Suppressor macrophage treated with lipopolysaccharide for 4 hours (primary cell): Measurements from ENCODE around the gene TBRG1.
A peak's percentile ranks its signal among the peaks of the same experiment; 100 is the strongest.

ENCODE experiments used
- DNase-seq: peaks from one replicate; pipeline ENCODE4 v3.0.0-alpha.2; 2020

TBRG1 gene

DNA sequence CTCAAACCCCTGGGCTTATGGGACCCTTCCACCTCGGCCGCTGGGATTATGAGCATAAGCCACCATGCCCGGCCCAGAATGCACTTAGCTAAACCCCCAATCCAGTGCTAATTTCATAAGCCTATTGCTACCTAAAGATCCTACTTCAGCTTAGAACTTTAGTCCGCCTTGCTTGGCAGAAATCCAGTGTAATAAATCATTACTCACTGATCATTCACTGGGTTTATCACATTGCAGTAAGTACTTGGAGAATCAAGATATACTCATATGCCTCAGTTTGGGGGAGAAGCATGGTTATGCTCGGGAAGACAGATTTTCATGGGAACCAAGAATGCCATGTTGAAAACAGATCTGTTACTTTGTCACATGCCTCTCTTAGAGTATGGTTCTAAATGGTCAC is 3.8 kb upstream of the TBRG1 start:
- no peak for DNase-seq

DNA sequence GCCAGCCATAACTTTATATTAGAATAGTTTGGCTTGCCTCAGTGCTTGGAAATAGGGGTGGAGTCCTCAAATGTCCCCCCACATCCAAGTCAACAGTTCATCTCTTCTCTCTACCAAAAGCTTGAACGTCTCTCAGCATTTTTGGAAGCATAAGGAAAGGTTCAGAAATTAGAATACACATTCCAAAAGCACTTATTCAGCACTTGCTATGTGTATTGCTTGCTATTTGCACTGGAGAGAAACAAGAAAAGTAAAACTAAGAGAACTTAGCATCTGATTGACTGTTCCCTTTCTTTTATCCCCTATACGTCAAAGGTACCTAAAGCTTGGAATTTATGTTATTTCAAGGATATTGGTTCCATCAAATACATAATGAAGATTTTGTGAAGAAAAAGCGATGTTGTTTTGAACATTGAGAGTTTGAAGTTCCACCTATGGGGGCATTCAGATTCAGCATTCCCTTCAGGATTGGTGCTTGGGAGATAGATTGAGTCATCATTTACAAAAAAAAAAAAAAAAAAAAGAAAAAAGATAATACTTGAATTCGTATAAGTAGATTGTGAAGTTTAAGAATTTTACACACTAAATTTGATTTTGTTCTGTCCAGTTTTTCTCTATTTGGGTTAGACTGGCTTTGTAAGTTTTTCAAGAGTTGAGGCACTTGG is 1.3 kb downstream of the TBRG1 start:
- no peak for DNase-seq

DNA sequence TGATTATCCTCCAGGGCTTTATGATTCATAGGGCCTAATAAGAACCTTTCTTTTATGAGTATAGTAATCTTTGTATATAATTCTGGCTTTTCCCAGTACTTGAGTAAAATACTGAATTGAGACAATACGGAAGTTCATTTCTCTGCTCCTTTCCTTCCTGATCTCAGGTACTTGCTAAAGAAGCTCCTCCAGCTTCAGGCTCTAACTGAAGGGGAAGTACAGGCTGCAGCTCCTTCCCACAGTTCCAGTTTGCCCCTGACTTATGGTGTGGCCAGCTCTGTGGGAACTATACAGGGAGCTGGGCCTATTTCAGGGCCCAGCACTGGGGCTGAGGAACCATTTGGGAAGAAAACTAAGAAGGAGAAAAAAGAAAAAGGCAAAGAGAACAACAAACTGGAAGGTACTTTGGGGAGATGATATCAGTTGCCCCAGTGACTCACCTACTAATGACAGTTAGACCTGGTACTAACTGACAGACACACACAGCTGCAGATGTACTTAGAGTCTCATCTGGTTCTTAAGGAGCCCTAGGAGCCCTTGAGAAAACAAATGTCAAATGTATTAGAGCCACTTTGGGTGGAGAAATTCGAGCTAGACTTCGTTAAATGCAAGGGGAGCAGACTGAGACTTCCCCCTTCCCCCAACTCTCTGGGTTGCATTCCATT is 3.0 kb downstream of the TBRG1 start:
- DNase-seq: no peak

DNA sequence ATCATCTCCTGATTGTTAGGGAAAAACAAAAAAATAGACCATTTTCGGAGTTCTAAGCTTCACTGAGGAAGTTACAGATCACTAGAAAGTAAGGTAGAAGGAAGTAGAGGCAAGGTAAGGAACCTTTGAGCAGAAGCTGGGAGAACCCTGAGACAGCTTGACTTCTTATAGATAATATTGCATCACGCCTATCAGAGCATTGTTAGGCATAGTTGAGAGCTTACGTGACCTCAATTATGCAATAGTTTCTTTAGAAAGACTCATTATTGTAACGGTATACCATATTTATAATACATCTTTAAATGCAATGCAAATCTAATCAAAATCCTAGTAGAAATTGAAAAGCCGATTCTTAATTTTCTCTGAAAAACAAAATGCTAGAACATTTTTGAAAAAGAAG is 4.9 kb downstream of the TBRG1 start:
- DNase-seq: no peak

DNA sequence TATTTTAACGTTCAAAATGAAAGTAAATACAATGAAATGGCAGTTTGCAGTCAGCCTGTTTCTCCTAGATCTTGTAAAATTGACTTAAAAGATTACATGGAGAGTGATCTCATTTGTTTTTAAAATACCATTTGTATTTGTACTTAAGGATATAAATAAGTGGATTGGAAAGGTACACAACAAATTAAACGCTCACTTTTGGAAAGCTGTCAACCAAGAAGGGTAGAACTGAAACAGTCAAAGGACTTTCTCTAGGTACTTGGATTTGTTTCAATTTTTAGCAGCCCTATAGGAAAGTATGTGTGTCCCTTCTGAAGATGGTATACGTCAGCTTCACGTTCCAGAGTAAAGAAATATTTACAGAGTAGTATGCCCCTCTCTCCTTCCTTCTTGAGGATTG is 7.3 kb downstream of the TBRG1 start:
- DNase-seq: no peak

DNA sequence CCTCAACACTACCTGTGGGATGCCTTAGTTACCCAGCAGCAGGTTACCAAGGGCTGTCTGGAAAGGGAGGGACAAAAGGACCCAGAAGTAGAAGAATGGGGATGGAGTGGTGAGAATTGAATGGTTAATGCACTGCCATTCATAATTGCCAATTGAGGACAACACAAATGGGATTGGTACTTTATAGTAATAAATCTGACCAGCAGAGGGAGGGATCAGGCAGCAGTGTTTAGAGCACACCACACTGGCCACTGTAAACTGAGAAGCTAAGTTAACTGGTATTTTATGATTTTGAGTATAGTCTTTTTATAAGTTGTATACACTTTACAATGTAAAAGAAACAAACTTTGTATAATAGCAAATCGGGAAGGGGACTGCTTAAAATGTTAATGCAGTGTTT is 10.7 kb downstream of the TBRG1 start:
- DNase-seq: peak; percentile 4

DNA sequence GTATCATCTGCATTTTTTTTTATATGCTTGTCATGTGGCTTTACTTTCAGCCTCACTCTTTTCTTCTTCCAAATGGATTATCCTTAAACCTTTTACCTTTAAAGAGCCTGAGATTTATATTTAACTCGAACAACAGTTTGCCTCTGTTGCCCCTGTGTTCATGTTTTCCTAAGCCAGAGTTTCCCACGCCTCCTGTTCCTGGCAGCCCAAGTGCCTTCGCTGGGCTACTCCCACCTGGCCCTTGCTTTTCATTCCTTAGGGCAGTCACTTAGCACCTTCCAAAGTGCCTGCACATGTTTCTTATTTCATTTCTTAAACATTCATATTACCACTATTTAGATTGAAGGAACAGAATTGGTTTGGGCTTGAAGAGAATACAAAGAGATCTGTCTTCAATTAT is 13.3 kb downstream of the TBRG1 start:
- DNase-seq: no peak

DNA sequence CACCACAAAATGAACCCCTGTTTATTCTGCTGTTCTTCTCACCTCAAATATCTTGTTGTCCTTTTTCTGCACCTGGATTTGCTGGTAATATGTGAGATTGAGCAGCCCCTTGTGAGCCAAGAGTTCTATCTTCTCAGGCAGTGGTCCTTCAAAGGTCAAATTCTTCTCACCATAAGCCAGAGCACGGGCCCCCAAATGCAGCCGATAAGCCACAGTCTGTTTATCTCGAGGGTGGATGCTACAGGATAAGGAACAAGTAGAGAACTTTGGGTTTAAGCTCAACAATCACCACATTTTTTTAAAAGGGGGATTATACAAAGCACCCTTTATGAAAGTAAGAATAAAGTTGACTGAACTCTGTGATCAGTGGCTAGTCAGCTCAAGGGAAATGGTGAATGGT is 15.8 kb downstream of the TBRG1 start:
- no peak for DNase-seq

DNA sequence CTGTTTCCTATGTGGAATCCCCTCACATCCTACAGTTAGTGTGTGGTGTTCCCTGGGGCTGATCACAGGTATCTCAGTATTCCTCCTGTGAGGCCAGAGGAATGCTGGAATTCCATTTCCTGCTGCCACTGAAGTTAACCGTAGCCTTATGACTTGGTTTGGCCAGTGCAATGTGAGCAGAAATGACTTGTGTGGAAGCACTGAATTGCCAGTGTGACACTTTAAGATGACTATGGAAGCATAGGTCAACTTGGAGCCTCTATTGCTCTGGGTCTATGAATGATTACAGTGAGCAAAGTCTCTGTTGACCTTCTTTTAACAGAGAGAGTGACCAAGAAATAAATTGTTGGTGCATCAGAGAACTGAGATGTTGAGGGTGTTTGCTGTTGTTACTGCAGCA is 16.5 kb downstream of the TBRG1 start:
- no peak for DNase-seq

DNA sequence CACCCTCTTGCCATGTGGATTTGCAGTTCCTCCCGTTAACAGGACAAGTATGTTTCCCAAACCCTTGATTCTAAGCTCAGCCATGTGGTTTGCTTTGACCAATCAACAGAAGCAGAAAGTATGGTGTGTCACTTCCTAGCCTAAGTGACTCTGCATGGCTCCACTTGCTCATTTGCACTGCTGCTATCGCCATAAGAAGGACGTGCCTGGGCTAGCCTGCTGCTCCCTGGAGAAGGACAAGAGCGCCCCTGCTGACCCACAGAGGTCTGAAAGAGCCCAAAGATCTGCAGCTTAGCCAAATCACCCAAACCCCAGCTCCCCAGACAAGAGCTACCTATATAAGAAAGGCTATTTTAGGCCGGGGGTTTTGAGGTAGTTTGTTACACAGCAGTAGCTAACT is 18.0 kb downstream of the TBRG1 start:
- no peak for DNase-seq

DNA sequence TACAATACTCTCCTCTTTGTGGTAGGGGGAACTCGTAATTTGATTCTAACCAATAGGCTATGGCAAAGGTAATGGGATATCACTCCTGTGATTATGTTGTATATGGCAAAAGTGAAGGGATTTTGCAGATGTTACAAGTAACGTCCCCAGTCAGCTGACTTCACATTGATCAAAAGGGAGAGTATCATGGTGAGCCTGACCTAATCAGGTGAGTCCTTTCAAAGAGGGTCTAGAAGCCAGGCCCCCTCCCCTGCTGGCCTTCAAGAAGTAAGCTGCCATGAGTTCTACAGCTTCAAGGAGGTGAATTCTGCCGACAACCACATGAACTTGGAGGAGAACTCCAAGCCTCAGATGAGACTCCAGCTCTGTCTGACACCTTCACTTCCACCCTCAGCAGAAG is 20.0 kb downstream of the TBRG1 start:
- no peak for DNase-seq

DNA sequence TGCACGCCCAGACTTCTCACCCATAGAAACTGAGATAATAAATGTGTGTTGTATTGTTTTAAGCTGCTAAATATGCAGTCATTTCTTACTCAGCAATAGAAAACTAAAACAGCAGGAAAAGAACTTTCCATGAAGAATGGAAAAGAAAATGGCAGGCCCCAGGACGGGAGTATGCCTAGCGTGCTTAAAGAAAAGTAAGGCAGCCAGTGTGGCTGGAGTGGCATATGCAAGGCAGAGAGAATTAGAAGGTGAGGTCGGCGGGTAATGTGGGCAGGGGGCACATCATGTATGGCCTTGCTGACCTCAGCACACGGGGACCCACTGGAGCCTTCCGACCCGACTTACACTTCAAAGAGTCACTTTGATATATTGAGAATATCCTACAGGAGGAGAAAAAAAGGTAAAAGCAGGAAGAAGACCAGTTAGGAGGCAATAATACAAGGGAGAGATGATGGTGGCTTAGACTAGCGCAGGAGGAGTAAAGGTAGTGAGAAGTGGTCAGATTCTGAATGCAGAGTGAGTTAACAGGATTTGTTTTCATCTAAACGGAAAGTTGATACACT is 20.5 kb downstream of the TBRG1 start:
- DNase-seq: no peak

DNA sequence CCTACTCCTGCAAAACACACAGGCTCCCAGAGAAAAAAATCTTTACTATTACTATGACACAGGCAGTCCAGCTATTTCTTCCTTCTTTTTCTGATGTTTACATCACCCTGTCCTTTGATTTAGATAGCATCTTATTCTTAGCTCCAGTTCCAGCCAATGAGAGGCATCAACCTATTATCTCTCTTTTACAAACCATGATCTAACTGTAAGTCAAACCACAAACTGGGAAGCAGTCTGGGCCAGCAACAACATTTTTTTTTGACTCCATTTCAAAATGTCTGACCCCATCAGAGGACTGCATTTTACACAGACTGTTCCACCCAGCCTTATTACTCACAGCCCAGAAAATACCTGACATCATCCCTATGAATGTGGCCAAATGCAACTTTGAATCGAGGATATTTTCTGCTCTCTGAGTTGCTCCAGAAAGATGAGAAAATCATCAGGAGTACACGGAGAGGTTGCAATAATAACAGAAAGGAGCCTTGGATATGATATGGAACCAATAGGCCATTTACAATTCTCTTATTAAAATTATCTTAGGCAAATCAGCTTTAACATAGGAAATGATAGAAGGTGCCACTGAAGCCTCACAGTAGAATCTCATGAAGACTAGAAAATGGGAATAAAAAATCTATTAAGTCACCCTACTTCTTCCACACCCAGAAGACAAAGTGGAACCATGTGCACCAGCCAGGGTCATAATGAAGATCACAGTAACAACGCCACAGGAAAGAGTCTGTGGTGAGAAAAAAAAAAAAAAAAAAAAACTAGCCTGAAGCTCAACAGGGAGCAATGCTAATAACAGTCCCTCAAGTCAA is 21.2 kb downstream of the TBRG1 start:
- DNase-seq: peak; percentile 31

DNA sequence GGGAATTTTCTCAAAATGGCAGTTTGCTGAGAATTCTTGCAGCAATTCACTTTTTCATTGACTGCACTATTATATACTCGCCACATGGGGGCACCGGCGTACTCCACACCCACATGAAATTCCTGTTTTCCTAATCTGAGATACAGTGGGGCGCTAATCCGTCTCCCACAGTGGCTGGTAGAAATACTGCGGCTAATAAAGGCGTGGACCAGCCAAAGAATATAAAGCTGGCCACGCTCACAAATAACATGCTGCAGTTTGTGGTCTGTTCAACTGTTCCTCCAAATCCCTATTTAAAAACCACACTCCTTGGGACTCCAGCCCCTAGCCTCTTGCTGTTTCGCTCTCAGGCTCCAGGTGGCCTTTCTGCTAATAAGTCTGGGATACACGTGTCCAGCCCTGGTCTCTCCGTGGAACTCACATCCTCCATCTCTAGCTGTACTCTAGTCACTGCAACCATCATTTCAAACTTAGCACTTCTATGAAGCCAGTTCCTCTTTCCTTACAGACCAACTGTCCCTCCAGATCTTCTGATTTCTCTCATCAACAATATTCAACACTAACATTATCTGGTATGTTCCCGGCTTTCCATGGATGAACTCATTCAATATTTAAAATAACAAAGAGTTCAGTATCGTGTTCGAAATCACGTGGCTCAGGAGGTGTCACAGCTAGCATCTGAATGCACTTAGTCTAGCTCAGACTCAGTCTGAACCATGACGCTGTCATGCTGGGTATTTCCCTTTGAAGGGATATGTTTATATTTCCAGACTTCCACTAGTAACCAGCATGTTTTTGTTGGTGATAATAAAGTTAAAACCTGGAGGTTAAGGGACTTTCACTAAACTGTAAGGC is 22.0 kb downstream of the TBRG1 start:
- DNase-seq: peak; percentile 51

DNA sequence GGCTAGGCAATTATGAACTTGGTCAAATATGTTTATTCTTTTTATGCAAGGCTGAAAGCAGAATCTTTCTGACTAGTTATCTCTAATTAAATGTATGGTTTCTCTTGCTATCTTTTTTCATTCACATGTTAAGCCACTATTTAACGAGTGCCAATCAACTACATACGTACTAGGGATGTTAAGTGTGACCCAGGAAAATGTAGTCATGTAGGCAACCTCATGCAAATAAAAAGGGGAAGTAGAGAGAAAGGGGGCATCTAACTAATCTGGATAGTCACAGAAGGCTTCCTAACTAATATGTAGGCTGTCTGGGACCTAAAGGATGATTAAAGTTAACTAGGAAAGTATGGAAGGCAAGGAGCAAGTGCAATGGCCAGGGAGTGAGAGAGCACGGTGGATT is 23.5 kb downstream of the TBRG1 start:
- no peak for DNase-seq

DNA sequence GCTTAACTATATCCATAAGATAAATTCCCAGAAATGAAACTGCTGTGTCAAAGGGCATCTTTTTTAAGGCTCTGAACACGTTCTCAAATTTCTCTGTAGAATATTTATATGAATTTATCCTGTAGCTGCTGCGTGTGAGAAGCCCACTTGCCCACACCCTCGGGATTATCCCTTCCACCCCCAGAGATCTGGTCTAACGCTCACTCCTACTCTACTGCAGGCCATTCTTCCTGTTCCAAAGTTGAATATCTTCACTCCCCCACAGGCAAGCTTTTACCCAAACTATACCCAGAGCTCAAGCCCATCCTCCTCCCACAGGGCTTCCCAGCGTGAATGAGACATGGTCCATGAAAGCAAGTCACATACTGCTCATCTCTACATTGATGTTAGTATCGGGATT is 25.9 kb downstream of the TBRG1 start:
- DNase-seq: no peak

DNA sequence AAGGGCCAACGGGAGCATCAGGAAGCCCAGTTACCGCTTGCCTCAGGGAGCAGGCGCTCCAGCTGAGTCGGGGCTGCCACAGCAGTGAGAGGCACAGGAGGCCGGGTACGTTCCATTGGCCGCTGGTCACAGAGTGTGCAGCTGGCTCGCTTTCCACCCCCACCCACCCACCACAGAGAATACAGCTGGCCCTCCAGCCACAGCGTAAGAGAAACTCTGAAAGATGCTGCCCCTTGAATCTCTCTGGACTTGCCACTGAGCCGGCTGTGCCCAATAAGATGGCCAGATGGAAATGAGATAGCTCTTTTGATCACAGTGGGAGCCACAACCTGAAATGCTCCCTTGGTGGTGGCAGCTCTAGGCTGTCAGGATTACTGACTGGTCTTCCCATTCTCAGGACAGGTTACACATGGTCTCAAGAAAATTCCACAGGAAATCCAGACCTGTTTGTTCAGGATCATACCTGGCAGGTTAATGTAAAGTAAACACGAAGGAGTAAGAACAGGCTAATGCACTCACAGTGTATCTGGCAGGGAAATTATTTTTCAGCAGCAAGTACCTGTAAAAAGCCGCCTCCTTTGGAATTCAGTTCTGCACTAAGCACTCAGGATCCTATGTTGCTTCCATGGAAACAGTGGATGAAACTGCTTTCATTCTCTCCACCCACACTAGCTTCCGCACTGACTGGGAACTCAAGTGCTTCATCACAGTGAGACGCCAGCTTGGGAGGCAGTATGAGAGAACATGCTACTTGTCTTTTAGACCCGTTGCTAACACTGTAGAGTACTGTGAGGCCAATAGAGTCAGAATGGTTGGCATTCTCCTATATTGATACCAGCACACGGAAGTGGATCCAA is 34.3 kb downstream of the TBRG1 start:
- DNase-seq: no peak

DNA sequence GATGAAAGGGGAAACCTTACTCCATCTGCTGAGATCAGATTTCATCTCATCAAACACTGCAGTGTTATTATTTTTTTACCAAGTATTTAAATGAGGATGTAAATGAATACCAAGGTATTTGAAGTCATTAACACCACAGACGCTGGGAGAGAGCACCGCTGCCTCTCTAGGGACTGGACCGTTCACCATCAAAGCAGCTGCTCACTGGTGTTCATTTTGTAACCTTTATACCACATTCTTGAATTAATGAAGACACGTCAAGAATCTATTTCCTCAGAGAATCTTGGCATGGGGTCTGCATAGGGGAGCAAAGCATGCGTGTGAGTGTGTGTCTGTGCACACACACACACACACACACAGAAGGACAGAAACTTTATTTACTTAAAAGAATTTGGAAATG is 35.2 kb downstream of the TBRG1 start:
- DNase-seq: no peak

DNA sequence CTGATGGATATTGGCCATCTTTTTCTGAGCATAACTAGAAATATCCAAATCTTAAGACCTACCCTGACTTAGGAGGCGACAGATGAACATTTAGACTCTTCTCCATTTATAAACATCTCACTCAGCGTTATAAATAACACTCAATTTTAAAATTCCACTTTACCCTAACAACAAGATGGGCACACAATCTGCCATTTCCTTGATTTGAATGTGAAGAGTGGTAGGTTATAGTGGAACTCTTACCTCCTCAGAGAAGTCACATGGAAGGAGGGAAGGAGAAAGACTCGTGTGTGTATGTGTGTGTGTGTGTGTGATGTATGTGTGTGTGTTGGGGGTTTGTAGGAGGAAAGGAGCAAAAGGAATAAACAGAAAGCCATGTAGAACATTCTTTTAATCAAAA is 35.8 kb downstream of the TBRG1 start:
- DNase-seq: no peak

DNA sequence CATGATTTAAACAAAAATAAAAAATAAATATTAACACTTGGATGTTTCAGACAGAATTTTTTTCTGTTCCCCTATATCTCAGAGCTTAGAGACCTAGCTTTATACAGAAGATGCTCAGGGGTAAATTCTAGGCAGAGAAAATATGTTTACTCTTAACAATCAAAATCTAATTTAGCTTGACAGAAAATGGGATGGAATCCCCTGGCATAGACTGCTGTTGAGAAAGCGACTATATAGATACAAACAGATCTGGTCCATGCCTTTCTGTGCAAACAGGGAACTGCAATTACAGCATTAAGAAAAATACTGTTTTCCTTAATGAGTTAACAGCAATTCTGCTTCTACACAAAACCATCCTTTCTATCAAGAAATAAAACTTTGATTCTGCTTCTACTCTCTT is 36.3 kb downstream of the TBRG1 start:
- no peak for DNase-seq

DNA sequence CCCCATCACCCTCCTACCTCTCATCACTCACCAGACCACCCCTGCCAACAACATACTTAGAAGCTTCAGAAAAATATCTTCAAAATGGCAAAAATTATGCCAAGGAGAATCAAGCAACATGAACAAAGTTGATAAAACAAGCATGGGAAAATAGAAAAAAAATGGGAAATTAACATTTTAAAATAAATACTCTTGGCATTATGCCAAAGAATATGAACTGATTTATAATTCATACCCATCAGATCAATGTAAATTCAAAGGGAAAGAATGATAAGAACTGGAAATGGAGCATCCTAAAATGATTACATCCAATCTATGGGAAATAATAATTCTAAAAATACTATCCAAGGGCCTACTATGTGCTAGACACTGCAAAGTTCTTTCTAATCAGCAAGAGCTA is 38.9 kb downstream of the TBRG1 start:
- no peak for DNase-seq

DNA sequence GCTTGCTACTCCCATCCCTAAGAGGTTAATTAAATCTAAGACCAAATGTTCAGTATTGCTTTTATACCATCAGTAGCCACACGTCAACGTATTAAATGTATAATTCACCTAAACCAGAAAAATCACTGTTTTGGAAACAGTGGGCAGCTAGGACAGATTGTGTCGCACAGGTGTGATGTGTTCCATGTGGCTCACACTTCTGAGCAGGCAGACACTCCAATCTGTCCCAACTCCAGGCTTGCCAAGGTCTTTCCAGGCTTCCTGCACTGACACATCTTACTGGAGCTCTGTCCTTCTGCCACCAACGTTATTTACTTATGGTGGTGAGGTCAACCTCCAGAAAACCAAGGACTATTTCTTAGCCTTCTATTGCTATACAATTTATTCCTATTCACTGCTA is 39.4 kb downstream of the TBRG1 start:
- DNase-seq: no peak
